Measurements from ENCODE around the gene IRF4. TPM values are rescaled to one million over a fixed set of nuclear protein-coding genes. Genes with fewer than 3 reads are reported as not detected.

The IRF4 gene
- total RNA-seq, 2 experiments from 2014 or later: 189 to 291 TPM

DNA sequence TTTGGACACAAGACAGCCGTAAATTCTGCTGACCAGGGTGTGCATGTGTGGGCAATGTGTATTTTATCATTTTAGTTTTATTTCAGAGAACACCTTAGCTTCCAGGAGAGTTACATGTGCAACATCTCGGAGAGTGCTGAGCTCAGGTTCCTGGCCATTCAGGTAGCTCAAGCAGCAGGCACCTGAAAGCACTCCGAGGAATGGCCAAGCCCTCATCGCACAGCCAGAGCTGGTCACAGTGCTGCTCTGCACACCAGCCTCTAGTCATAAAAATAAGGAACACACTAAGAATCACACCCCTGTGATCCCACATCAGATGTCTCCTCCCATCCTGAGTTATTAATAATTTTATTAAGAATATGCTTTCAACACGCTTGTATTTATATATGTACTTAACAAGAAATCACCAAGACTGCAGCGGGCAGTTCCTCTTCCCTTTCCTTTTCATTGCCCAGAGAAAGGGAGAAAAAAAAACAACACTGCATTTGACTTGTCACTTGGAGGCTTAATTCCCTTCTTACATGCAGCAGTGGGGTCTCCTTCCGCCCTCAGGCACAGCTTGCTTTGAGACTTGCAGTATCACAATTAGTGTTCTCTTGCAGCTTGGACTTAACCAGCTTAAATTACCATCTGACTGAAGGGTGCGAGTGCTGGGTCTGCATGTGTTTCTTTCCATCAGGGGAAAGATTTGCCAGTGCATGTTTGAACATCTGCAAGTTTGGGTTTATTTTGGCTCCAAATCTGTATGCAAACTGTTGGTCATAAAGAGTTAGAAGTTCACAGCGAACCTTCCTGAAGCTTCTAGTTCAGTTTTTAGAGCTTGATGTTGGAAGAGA, 36.0 kb upstream of the IRF4 start:
- no peaks in the 10 kb centered on the region; the same call in 1 of the 2 replicates for H3K36me3 ChIP-seq (ENCODE audit: insufficient read depth, low read length)
- TF ChIP-seq EZH2phosphoT487 (IDR thresholded peaks at IDR 0.05; ENCODE audit: borderline replicate concordance, low read depth, low read length): no peak
- TF ChIP-seq, protein P1, sequence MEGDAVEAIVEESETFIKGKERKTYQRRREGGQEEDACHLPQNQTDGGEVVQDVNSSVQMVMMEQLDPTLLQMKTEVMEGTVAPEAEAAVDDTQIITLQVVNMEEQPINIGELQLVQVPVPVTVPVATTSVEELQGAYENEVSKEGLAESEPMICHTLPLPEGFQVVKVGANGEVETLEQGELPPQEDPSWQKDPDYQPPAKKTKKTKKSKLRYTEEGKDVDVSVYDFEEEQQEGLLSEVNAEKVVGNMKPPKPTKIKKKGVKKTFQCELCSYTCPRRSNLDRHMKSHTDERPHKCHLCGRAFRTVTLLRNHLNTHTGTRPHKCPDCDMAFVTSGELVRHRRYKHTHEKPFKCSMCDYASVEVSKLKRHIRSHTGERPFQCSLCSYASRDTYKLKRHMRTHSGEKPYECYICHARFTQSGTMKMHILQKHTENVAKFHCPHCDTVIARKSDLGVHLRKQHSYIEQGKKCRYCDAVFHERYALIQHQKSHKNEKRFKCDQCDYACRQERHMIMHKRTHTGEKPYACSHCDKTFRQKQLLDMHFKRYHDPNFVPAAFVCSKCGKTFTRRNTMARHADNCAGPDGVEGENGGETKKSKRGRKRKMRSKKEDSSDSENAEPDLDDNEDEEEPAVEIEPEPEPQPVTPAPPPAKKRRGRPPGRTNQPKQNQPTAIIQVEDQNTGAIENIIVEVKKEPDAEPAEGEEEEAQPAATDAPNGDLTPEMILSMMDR (conservative IDR thresholded peaks at IDR 0.05; ENCODE audit: low read length): no peak
- peak overlapping the region; percentile 5 for H3K4me3 ChIP-seq (ENCODE audit: low read depth, low read length, poor library complexity, severe bottlenecking)
- no peaks in the 10 kb centered on the region for H3K79me2 ChIP-seq (ENCODE audit: insufficient read depth, low read depth, low read length)
- H2AFZ ChIP-seq (ENCODE audit: low read length): peak overlapping the region; percentile 4; the same call in 1 of the 2 replicates
- no peaks in the 10 kb centered on the region for H4K20me1 ChIP-seq (ENCODE audit: insufficient read depth, low read length)
- intact Hi-C loops (cut with micrococcal nuclease; ENCODE audit: unreplicated experiment): no loop called here
- peak overlapping the region; percentile 86 for H3K27ac ChIP-seq (ENCODE audit: low read depth, low read length, poor library complexity, severe bottlenecking)
- ChIA-PET CTCF (ENCODE audit: unreplicated experiment) (interaction anchor here (0.6 to 1.7 kb wide), 5 partner anchors 10 to 137 kb away, joined by 3 to 5 read pairs (median 3); no protein-coding TSS in a partner anchor), POLR2A (interaction anchor here (0.7 to 8.4 kb wide), 33 partner anchors 8 to 171 kb away, joined by 3 to 77 read pairs (median 6); partner anchors contain the start of genes DUSP22 and IRF4)
- no TSS peak for BruUV-seq (replicated peaks)
- no peaks in the 10 kb centered on the region for H3K9me2 ChIP-seq (ENCODE audit: insufficient read depth, low read length)
- H3K4me2 ChIP-seq (ENCODE audit: low read length): peak overlapping the region; percentile 66
- peaks cover 99% of the 10 kb centered on the region for H3K4me1 ChIP-seq (ENCODE audit: insufficient read depth, low read length, poor library complexity, severe bottlenecking)
- peak; percentile 76 for DNase-seq (ENCODE audit: low spot score)
- no peaks in the 10 kb centered on the region for H3K9me3 ChIP-seq (ENCODE audit: low read length)

DNA sequence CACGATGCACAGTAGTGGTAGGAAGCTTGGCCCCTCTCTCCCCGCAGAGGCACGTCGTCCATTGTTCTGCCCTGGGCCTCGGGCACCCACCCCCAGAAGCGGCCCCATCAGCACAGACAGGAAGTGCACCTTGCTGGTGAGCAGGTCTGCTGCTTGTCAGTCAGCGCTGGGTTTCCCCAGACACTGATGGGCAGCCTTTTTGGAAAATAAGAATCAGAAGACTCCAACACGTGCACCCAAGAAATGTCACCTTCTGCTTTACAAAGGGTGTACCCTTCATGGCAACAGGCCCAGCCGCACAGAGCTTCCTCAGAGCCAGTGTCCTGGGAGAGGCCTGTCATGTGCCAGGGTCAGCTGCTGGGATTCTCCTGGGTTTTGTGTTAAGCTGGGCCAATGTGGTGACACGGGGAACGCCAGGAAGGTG, 34.7 kb upstream of the IRF4 start:
- Histone ChIP-seq H3K9me3 (ENCODE audit: low read length) (no peaks in the 10 kb centered on the region), H4K20me1 (ENCODE audit: insufficient read depth, low read length) (no peaks in the 10 kb centered on the region), H3K4me3 (ENCODE audit: low read depth, low read length, poor library complexity, severe bottlenecking) (peak overlapping the region; percentile 10), H3K4me2 (ENCODE audit: low read length) (peak overlapping the region; percentile 66), H3K36me3 (ENCODE audit: insufficient read depth, low read length) (no peaks in the 10 kb centered on the region; the same call in 1 of the 2 replicates), H3K9me2 (ENCODE audit: insufficient read depth, low read length) (no peaks in the 10 kb centered on the region), H2AFZ (ENCODE audit: low read length) (peak overlapping the region; percentile 32; the same call in 1 of the 2 replicates), H3K27ac (ENCODE audit: low read depth, low read length, poor library complexity, severe bottlenecking) (peak overlapping the region; percentile 86), H3K79me2 (ENCODE audit: insufficient read depth, low read depth, low read length) (no peaks in the 10 kb centered on the region), H3K4me1 (ENCODE audit: insufficient read depth, low read length, poor library complexity, severe bottlenecking) (peaks cover 100% of the 10 kb centered on the region)
- POLR2A ChIA-PET: interaction anchor here (0.8 to 8.4 kb wide), 21 partner anchors 9 to 140 kb away, joined by 3 to 77 read pairs (median 8); partner anchors contain the start of genes DUSP22 and IRF4
- CTCF ChIA-PET (ENCODE audit: unreplicated experiment): interaction anchor here (0.5 to 1.5 kb wide), 3 partner anchors 8 to 52 kb away, joined by 3 to 5 read pairs (median 3); no protein-coding TSS in a partner anchor
- intact Hi-C loops (cut with micrococcal nuclease; ENCODE audit: unreplicated experiment): no loop called here
- peak; percentile 83 for DNase-seq (ENCODE audit: low spot score)
- BruUV-seq (replicated peaks): no TSS peak
- TF ChIP-seq, protein P1 (conservative IDR thresholded peaks at IDR 0.05; ENCODE audit: low read length): no peak
- no peak for TF ChIP-seq EZH2phosphoT487 (IDR thresholded peaks at IDR 0.05; ENCODE audit: borderline replicate concordance, low read depth, low read length)

Data from OCI-LY7 (cell line).